22Rv1 (cell line): ENCODE results near the gene IL17RB.

ENCODE experiments used
- H3K27ac ChIP-seq: fragments of 450-650 bp; 2 replicates; pipeline ENCODE4 v1.5.1; 2017
- CTCF ChIP-seq: fragments of 450-650 bp; IDR thresholded peaks from 2 replicates; pipeline ENCODE4 v1.5.1; 2017; ENCODE audit warnings: mild to moderate bottlenecking
- ZFX ChIP-seq: fragments of 450-650 bp; IDR thresholded peaks from 2 replicates; pipeline ENCODE4 v1.6.1; 2017; ENCODE audit warnings: antibody characterized with exemption, borderline replicate concordance

Gene IL17RB

GRCh38 chr3:53813876-53814275 lies 32.5 kb upstream of the IL17RB start:
- TF ChIP-seq ZFX (no peak), CTCF (no peak)
- no peak overlapping the region for H3K27ac ChIP-seq

GRCh38 chr3:53815067-53815466 lies 31.3 kb upstream of the IL17RB start:
- no peak overlapping the region for H3K27ac ChIP-seq
- TF ChIP-seq ZFX (no peak), CTCF (no peak)

DNA sequence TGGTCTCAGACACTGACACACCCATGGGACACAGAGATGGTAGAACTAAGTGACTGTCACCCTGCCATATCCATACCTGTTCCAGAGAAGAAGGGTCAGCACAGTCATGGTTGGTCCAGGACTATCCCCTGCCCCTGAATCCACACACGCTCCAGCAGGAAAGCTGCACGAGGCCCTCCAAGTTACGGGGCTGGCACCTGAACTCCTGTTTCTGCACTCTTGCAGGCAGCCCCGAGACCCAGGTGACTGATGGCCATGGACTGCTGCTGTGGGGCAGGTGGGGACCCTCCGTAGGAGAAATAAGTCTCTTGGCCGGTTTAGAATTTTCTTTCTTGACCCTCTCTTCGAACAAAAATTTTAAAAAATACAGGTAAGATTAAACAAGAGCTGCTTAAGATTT lies 30.7 kb upstream of the IL17RB start:
- H3K27ac ChIP-seq = no peak overlapping the region
- no peak for TF ChIP-seq CTCF
- TF ChIP-seq ZFX = no peak

- H3K27ac ChIP-seq = no peak overlapping the region
- TF ChIP-seq ZFX (no peak), CTCF (no peak)
Observed at GRCh38 chr3:53816425-53816824, 29.9 kb upstream of the IL17RB start.

GRCh38 chr3:53817211-53817610 lies 29.2 kb upstream of the IL17RB start:
- TF ChIP-seq ZFX (no peak), CTCF (no peak)
- no peak overlapping the region for H3K27ac ChIP-seq

GRCh38 chr3:53817809-53818208 lies 28.6 kb upstream of the IL17RB start:
- H3K27ac ChIP-seq = no peak overlapping the region
- TF ChIP-seq CTCF (no peak), ZFX (no peak)

GRCh38 chr3:53818221-53819162 lies 27.9 kb upstream of the IL17RB start:
- H3K27ac ChIP-seq = no peak overlapping the region
- no peak for TF ChIP-seq ZFX
